ENCODE data around the gene COL9A3.

DNA sequence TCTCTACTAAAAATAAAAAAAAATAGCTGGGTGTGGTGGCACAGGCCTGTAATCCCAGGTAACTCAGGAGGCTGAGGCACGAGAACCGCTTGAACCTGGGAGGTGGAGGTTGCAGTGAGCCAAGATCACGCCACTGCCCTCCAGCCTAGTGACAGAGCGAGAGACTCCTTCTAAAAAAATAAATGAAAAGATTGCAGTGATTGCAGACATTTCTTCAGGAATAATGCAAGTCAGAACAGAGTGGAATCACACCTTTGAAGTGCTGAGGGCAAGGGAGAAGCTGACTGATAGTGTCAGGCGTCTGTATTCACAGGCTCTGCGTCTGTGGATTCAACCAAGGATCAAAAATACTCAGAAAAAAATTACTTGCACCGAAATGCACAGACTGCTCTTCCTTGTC is 47.4 kb downstream of the COL9A3 start:
- TF ChIP-seq POLR2AphosphoS5 (IDR thresholded peaks at IDR 0.05; ENCODE audit: borderline replicate concordance, low read depth, low read length), result no peak
- TF ChIP-seq EZH2 (IDR thresholded peaks at IDR 0.05), result no peak
- TF ChIP-seq FOXP2 (optimal IDR thresholded peaks at IDR 0.05; ENCODE audit: control extremely low read depth, extremely low read length, insufficient read depth), result no peak
